GM21717 (cell line): ENCODE results near the gene MAGI1.

Source experiments
- ATAC-seq: cut with Tn5 transposase; IDR thresholded peaks from one replicate; pipeline ENCODE4 v1.9.1; 2021; ENCODE audit warnings: mild to moderate bottlenecking, moderate library complexity; ENCODE audit not compliant: unreplicated experiment

Gene MAGI1

DNA sequence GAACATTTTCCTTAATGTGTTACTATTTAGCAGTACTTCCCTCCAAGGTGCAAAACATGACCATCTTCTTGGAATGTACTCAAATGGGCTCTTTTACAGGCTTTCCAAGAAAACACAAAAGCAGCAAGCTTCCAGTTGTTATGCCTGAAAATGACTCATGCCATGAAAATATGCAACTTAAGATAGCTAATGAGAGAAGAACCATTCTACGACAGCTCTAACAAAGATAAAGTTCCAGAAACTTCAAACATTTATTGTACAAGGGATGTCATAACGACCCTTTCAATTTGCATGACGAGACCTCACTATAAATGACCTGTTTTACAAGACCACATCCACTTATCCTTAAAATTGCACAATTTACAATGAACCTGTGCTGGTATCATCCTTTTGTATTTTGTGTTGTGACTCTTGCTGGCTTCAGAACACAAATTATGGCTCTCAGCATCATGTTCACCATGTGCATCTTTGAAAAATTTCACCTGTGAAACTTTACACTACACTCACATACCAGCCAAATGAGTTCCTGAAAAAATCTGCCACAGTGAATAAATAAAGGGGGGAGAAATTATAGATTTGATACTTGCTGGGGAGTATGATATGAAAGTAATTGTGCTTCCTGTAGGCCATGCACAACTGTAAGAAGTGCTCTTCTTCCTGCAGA is 433.7 kb downstream of the MAGI1 start:
- no peak for ATAC-seq

DNA sequence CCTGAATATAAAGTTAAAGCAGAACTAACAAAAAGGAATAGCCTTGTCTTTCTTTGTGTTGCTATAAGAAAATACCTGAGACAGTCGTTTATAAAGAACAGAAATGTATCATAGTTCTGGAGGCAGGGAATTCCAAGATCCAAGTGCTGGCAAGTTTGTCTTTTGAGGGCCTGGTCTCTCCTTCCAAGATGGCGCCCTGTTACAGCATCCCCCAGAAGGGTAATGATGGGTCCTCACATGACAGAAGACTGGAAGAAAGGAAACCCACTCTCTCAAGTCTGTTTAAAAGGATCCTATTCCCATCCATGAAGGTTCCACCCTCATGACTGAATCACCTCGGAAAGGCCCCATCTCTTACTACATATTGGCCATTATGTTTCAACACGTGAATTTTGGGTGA is 435.1 kb downstream of the MAGI1 start:
- ATAC-seq = no peak

DNA sequence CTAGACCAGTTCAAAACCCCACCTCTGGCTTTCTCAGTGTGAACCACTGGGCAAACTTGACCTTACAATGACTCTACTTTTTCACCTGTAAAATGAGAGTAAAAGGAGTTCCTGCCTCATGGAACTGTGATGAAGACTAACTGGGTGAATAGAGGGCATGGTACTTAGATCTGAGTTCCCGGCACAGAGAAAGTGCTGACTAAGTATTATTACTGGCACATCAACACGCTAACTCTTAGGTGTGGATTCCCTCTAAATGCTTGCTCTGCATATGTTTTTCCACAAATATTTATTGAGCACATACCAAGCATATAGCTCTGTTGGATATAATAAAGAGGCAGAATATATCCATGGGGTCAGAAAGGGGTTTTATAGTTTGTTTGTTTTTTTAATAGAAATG is 437.8 kb downstream of the MAGI1 start:
- no peak for ATAC-seq

DNA sequence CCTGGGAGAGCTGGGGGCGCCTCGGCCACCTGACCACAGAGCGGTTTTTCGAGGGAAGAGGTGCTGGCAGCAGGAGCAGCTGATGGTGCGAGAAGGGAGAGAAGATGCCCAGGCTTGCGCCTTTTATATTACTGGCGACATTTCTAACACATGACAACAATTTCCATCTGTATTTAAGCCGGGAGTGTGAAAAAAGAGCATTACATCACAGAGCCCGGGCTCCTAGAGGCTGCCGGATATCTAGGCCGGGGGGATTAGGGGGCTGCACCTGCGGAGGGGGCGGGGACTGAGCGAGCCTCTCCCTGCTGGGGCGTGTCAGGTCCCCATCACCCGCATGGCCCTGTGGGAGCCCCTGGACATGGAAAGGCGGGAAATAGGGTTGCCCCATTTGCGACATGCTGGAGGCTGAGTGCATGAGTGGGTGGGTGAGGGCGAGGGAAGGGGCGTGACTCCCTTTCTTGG is 440.7 kb downstream of the MAGI1 start:
- ATAC-seq = no peak

DNA sequence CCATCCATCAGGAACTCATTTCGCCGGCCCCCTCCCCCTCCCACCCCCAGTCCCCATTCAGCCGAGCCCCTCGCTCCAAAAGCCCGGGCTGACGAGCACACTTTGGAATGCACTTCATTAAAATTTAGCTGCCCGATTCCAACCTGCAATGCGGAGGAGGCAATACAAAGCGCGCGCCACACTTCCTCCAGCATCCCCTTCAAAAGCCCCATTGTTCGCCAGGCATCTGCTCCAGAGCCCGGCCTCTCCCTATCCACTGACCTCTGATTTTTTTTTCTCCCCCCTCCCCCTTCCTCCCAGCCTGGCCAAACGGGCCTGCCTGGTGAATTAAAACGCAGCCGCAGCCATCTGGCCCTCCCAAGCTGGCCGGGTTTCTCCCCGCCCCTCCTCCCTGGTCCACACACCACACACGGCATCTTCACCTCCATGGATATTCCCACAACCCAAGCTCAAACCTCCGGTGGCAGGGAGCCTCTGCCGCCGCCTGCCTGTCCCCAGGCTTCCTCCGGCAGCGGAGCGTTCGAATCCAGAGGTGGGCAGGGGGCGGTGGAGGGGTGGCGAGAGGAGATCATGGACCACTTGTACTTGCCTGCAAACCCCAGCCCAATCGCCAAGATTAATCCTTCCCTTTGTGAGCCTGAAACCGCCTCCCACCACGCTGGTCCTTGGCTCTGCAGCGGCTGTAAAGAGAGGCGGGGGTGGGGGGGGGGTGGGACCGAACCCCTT is 441.3 kb downstream of the MAGI1 start:
- no peak for ATAC-seq

DNA sequence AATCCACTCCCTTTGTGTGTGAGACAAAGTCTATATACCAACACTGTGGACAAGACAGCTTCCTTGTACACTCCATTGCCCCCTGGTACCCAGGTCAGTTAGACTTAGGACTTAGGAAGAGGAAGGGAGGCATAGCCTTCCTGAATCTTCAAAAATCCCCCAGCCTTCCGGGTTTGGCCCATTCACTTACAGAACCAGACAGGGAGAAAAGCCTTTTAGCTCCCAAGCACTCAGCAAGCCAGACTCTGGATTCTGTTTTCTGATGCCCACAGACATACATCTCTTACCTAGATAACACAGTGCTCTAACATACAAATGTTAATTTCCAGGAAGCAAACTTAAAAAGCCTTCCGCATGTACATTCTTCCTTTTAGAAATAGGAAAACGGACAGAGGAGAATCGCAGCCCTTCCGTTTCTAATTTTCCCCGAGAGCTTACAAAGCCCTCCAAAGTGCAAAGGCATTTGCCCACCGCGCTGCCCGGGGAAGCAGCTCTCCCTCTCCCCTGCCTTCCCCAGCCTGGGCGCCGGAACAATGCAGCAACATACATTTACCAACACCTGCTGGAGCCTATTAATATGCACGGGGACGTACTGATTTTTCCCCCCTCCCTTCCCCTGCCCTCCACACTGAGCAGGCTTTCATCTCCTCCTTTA is 442.0 kb downstream of the MAGI1 start:
- ATAC-seq = no peak

DNA sequence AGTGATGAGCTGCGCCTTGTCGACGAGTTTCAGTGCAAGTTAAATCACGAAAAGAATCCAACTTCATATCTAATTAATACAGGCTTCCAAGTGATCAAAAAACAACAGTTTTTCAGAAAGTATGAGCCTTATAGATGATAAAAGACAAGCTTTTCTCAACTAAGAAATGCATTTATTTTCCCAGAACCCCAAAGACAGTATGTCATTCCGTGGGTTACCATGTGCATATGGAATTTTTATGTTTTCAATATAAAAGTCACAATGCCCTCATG is 442.8 kb downstream of the MAGI1 start:
- no peak for ATAC-seq

DNA sequence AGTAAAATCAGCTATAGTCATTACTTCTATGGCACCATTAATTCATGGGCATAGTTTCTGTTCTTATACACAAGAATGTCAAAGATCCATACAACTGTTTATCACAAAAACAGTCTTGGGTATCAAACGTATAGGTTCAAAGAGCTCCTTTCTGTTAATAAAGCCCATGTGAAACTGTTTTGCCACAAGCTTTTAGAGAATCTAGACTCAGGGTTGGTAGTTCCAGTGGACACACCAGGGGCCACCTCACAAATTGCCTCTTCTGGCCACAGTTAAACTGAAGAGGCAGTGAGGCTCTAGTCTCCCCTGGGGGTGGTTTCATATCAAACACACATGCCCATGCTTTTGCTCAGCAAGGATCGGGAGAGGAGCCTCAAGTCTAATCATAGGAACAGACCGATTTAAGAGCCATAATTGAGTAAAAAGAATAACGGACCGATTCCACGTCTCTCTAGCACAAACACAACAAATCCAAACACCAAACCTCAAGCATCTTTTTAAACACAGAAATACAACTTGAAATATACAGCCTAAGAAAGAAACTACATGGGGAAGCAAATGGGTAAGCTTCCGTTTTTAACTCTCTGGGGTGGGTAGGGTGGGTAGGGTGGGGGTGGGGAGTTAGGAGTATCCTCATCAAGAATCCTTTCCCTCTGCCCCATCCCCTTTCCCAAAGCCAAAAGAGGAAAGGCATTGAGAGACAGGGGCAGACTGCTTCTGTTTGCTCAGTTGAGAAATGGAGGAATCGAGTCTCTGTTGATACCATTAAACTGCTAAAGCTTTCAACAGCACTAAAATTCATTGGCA is 443.3 kb downstream of the MAGI1 start:
- no peak for ATAC-seq

DNA sequence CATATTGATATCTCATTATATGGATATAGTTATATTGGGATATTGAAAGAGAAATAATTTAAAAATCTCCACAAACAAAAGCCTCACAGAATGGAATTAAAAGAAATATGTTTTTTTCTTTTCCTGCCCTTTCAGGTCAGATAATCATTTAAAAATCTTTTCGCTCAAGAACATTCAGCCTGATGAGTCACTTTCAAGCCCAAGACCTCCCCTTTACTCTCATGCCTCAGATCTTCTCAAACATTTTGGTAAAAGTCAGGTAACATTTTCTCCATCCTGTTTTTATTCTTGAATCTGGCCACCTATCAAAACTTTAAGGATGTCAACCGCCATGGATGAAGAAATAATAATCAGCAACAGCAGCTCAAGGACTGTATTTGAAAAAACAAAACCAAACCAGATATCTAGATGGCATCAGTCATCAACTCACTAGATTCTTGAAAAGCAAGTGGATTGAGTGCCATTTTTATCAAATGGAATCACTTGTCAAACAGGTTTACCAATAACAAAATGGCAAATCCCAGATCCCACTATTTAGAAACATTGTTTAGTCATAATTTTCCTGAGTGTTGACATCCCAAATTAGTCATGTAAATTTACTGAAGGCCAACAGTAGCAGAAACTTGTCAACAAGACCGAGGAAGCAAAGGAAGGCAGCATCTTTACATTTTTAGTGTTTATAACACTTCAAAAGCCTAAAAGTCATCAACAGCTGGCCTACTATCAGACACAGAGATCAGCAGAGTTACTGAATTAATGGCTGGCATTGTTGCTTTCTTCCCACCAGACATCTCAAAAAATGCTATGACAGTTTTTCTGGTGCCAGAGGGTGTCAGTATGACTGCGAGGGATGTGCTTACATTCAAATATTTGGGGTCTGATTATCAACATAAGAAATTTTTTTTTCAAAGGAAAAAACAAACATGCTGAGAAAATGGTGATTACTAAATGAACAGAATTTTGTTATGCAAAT is 444.7 kb downstream of the MAGI1 start:
- no peak for ATAC-seq

DNA sequence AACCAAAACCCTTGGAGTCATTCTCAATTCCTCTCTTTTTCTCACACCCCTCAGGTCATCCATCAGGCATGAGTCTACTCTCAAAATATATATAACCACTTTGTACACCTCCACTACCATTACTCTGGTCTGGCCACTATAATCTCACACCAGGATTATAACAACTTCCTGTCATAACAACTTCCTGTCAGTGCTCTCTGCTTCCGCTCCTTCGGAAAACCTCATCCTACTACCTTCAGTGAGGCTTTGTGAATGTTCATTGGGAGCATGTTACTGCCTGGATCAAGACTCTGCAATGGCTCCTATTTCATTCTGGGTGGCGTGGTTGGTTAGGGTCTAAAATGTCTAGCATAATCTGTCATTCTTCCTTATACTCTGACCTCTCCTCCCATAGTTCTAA is 447.4 kb downstream of the MAGI1 start:
- ATAC-seq = no peak

DNA sequence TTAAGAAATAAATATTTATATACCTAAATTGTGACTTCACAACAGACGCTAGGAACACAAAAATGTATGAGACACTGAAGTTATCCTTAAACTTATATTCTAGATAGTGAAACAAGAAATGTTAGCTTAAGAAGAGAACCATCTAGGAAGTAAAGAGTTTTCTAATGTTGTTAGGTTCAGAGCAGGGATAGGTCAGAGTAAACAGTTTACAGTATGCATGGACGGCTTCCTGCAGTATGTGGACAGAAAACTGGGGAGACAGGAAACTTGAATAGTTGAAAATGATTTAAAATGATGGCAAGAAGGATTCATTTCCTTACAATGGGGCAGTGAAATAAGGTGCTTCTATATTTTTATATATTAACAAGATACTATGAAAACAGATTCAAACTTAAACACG is 449.8 kb downstream of the MAGI1 start:
- no peak for ATAC-seq

DNA sequence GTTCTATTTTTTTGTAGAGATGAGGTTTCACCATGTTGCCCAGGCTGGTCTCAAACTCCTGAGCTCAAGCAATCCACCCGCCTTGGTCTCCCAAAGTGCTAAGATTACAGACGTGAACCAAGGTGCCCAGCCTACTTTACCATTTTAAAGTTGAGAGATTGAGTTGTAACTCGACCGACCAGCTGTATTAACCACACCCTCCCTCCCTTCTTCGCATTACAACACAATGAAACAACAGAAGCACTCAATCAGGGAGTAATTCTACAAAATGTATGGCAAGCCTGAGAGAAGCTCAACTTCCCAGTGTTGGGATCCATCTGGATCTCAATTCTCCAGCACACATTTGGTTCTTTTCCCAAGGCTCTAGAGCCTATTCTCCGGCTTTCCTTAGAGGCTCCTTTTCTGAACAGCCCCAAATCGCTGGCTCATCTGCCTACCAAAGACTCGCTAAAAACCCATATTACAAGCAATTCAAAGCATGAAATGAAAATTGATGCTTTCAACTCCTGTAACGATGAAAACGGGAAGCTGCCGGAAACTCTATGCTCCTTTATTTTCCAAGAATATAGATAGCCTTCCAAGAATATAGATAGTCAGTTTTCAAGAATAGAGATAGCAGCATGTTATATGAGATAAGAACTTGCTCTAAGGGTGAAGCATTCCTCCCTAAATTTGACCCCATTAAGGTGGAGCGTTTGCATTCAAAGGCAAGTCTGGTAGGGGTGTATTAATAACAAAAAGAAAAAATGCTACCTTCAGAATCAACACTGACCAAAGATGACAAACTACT is 450.9 kb downstream of the MAGI1 start:
- ATAC-seq = no peak

DNA sequence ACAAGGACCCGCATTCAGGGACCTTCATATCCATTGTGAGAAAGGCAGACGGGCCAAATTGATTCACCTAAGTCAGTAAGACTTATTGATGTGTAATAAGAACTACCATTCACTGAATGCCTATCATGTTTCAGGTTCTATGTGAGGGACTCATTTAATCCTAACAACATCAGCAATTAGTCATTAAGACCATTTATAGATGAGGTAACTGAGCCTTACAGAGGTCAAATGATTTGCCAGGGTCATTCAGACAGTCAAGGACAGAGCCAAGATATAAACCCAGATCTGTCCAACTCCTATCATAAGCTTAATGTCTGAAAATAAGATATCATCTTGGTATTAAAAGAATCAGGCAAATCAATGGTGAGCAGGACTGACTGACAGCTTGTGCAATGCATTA is 453.8 kb downstream of the MAGI1 start:
- no peak for ATAC-seq

DNA sequence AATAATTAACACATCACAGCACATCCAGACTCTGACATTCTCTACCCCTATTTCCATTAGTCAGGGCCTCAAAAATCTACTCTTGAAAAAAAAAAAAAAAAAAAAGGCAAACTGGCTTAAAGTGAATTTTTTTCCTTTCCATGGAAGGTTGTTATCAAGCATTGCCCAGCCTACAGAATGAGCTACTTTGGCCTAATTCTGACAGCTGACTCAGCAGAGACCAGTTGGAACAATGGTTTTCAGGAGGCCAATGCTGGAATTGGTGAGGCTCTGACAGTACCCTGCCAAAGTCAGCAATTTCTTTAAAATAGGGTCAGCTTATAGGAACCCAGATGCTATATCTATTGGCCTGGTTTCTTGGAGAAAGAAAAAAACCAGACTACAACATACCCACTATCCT is 454.7 kb downstream of the MAGI1 start:
- ATAC-seq = no peak

DNA sequence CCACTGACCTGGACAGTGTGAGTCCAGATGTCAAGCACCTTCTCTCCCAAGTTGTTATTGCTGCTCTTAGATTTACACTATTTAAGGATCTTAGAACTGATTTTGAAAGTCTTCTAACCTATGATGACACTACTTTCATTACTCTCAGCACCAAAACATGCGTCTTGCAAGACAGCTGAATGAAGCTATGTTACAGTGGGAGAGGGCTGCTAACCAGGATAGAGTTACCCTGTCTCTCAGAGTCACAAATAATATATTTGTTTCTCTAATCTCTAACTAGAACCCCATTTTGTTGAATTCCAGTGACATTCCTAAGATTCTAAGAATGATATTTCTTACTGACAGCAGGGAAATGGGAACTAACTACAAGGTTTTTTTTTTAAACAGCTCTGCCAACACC is 455.5 kb downstream of the MAGI1 start:
- no peak for ATAC-seq

DNA sequence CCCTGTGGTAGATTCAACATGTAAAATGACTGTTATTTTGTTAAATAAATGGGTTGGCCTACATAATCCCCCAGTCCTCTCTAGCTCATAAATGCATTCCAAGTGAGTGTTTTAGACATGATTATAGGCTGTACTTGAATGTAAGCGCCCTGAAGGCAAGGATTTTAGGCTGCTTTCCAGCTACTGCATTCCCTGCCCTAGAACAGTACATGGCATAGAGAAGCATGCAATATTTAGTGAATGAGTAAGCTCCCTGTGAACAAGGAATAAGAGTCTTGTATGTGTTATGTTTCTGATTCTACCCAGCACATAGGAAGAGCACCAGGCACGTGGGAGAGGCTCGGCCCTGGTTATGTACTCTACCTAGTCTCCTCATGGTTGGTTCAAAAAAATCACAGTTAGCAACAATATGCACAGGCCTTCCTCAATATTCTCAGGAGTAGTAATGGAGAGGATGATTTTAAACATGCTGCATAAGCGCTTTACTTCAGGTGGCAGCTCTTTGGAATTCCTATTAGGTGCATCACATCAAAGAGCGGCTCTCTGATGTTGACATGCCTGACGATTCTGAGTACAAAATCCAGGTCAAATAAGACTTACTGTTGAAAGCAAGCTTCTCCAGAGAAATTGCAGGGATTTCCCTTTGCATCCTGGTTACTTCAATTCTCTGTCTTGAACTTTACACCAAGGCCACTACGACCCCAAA is 456.6 kb downstream of the MAGI1 start:
- ATAC-seq = no peak

DNA sequence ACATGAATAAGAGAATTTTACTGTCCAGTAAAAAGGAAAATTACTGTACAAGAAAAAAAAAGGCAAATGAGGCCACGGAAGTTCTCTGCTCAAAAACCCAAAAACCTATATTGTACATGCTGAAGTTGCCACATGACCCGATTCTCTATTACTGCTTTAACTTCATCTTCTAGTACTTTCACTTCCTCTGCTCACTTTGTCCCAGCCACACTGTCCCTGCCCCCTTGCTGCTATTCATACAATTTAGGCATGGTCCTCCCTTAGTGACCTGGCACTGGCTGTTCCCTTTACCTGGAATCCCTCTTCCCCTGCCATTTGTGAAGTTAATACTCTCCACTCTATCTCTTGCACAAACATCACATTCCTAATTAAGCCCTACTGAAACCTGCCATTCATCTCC is 457.4 kb downstream of the MAGI1 start:
- ATAC-seq = no peak

DNA sequence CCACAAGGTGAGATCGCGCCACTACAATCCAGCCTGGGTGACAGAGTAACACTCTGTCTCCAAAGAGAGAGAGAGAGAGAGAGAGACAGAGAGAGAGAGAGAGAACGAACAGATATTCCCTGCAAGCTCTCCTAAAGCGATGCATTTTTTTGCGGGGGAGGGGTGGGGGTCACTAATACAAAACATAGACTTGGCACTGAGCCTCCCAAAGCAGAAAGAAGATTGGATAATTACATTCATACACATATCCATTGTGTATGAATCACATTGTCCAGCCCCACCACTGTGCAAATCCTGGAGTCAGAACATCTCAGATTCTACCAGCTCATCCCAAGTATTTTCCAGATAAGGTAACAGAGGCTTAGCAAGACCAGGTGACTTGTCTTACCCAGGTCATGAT is 459.9 kb downstream of the MAGI1 start:
- ATAC-seq = no peak

DNA sequence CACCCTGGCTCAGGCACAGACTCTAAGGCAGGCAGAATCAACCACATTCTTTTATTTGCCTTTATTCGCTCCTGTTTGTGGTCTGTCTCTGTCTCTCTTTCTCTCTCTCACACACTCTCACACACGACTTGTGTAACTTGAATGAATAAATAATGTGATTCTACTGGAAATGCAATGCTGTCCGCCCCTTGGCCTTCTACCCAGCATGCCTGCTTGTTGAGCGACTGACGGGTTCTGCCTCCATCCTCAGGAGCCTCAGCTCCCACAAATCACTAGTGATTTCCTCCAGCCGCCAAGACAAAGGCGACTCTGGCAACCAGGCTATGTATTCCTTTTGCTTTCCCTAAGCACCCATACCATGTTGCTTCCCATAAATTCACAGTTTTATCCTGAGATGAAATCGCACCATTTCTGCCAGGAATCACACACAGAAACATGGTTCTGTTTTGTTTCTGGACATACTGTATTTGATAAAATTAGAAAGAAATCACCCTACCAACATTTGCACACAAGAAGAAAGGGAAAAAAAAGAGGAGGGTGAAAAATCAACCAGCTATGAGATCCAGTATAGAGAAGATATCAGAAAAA is 460.8 kb downstream of the MAGI1 start:
- ATAC-seq = no peak
